ENCODE measurements around the gene CLGN.

CLGN gene

DNA sequence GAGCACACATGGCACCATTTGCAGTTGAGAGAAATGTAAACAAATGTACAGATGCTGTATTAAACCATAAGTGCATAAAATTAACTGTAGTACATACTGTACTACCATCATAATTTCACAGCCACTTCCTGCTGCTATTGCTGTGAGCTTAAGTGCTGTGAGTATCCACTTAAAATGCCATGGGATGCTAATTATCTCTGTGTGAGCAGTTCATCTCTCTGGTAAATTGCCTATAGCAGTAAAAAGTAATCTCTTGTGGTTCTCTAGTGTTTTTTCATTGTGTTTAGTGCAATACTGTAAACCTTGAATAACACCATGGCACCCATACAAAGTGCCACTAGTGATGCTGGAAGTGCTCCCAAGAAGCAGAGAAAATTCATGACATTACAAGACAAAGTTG, 63.9 kb downstream of the CLGN start:
- POLR2A ChIA-PET = no interaction called here
- Histone ChIP-seq H3K27me3 (replicated peaks in 2 of 5; ENCODE audit: control insufficient read depth in 4 of 5, insufficient read depth in 5 of 5, low read length in 4 of 5) (no peaks in the 10 kb centered on the region), H3K9me3 (ENCODE audit: control extremely low read depth in 1 of 5, control insufficient read depth in 4 of 5, insufficient read depth in 2 of 5, low read depth in 1 of 5, low read length in 4 of 5) (no peaks in the 10 kb centered on the region), H3K4me3 (ENCODE audit: control insufficient read depth in 1 of 7, extremely low read depth in 1 of 7, insufficient read depth in 4 of 7, low read depth in 2 of 7, low read length in 6 of 7) (no peak overlapping the region), H3K27ac (ENCODE audit: insufficient read depth in 1 of 2, low read depth in 1 of 2, low read length in 2 of 2, poor library complexity in 1 of 2, severe bottlenecking in 2 of 2) (no peak overlapping the region), H3K36me3 (ENCODE audit: control insufficient read depth in 4 of 4, insufficient read depth in 4 of 4, low read length in 3 of 4) (no peaks in the 10 kb centered on the region), H3K4me1 (ENCODE audit: control extremely low read depth in 1 of 4, control insufficient read depth in 4 of 4, insufficient read depth in 4 of 4, low read length in 3 of 4) (peaks cover 0 to 8% (median 4%) of the 10 kb centered on the region in 4 experiments)
- no peak for DNase-seq
- CTCF ChIA-PET = interaction anchor here (0.9 to 5.9 kb wide), 9 partner anchors 9 to 625 kb away, joined by 3 to 40 read pairs (median 5); partner anchors contain the start of genes CLGN and SCOC

DNA sequence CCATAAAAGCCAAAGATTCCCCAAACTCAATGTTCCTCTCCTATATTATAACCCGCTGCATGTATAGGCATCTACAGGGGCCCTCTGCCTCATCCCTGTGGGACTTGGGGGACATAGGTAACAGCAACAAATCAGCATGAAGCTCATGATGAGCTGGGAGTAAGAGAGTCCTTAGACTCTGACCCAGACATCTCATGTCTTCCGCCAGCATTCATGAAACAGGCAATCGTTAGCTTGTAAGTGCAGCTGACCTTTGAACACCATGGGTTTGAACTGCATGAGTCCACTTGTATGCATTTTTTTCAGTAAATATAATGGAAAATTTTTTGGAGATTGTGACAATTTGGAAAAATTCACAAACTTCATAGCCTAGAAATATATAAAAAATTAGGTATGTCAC, 64.4 kb downstream of the CLGN start:
- Histone ChIP-seq H3K27me3 (replicated peaks in 2 of 5; ENCODE audit: control insufficient read depth in 4 of 5, insufficient read depth in 5 of 5, low read length in 4 of 5) (no peaks in the 10 kb centered on the region), H3K9me3 (ENCODE audit: control extremely low read depth in 1 of 5, control insufficient read depth in 4 of 5, insufficient read depth in 2 of 5, low read depth in 1 of 5, low read length in 4 of 5) (no peaks in the 10 kb centered on the region), H3K4me1 (ENCODE audit: control extremely low read depth in 1 of 4, control insufficient read depth in 4 of 4, insufficient read depth in 4 of 4, low read length in 3 of 4) (peaks cover 0 to 13% (median 8%) of the 10 kb centered on the region in 4 experiments), H3K4me3 (ENCODE audit: control insufficient read depth in 1 of 7, extremely low read depth in 1 of 7, insufficient read depth in 4 of 7, low read depth in 2 of 7, low read length in 6 of 7) (no peak overlapping the region), H3K36me3 (ENCODE audit: control insufficient read depth in 4 of 4, insufficient read depth in 4 of 4, low read length in 3 of 4) (no peaks in the 10 kb centered on the region), H3K27ac (ENCODE audit: insufficient read depth in 1 of 2, low read depth in 1 of 2, low read length in 2 of 2, poor library complexity in 1 of 2, severe bottlenecking in 2 of 2) (no peak overlapping the region)
- ChIA-PET POLR2A (no interaction called here), CTCF (interaction anchor here (1.2 to 5.9 kb wide), 10 partner anchors 9 to 277 kb away, joined by 3 to 40 read pairs (median 5); partner anchors contain the start of genes CLGN and SCOC)
- no peak for DNase-seq
- 100% methylated on average over 2 of the region's 3 CpGs for WGBS (ENCODE audit: insufficient coverage)

DNA sequence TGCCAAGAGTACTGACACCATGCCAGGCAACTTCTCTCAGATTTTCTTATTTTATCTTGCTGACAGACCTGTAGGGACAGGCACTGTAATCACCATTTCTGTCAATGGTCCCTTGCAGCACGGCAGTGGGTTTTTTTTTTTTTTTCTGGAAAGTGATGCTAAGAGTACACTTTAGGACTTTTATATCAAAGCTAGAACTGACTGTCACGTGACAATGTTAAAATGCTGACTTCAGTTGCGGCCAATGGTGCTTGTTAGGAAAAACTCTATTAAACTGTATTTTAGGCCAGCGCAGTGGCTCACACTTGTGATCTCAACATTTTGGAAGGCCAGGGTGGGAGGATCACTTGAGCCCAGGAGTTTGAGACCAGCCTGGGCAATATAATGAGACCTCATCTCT, 66.3 kb downstream of the CLGN start:
- Histone ChIP-seq H3K27me3 (replicated peaks in 2 of 5; ENCODE audit: control insufficient read depth in 4 of 5, insufficient read depth in 5 of 5, low read length in 4 of 5) (no peaks in the 10 kb centered on the region), H3K36me3 (ENCODE audit: control insufficient read depth in 4 of 4, insufficient read depth in 4 of 4, low read length in 3 of 4) (no peaks in the 10 kb centered on the region), H3K4me3 (ENCODE audit: control insufficient read depth in 1 of 7, extremely low read depth in 1 of 7, insufficient read depth in 4 of 7, low read depth in 2 of 7, low read length in 6 of 7) (no peak overlapping the region), H3K27ac (ENCODE audit: insufficient read depth in 1 of 2, low read depth in 1 of 2, low read length in 2 of 2, poor library complexity in 1 of 2, severe bottlenecking in 2 of 2) (no peak overlapping the region), H3K4me1 (ENCODE audit: control extremely low read depth in 1 of 4, control insufficient read depth in 4 of 4, insufficient read depth in 4 of 4, low read length in 3 of 4) (peaks cover 7 to 22% (median 13%) of the 10 kb centered on the region in 4 experiments), H3K9me3 (ENCODE audit: control extremely low read depth in 1 of 5, control insufficient read depth in 4 of 5, insufficient read depth in 2 of 5, low read depth in 1 of 5, low read length in 4 of 5) (no peaks in the 10 kb centered on the region)
- ChIA-PET POLR2A (interaction anchor here (0.6 kb wide), 1 partner anchor 49 kb away, joined by 7 read pairs; no protein-coding TSS in a partner anchor), CTCF (interaction anchor here (0.7 to 5.9 kb wide), 20 partner anchors 8 to 709 kb away, joined by 3 to 40 read pairs (median 10); partner anchors contain the start of genes CLGN and SCOC)
- WGBS (ENCODE audit: insufficient coverage) = 97% methylated on average over 3 of the region's 4 CpGs
- no peak for DNase-seq

DNA sequence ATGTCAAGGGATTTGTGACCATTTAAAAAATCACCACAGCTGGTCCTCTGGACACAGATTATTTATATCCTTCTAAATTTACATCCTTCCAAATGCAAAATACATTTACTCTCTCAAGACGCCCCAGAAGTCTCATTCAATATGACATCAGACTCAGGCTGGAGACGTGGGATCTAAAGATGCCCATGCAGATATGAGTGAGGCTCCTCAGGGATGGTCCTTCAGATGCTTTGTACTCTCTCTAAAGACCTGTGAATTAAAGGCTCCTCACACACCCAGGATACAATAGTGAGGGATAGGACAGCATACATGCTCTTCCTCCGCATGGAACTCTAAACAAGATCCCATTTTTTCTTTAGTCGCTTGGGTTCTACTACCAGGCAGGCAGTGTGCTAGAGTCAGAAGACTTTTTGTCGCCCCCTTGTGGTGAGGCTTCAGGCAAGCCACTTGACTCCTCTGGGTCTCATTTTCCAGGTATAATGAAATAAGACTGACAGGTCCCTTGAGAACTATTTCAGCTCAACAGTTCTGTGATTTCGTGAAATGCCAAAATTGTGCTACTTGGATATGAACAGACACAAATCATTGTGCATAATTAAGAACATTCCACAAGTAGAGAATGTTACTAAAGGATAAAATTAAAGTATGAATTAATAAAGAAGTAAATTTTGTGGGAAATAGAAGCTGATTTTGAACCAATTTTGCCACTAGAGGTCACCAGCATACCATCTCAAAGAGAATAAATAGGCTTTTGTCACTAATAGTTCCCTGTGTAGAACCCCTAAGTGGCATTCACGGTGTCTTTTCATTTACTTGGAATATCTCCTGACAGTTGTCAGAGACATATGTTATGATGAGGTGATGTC, 67.7 kb downstream of the CLGN start:
- Histone ChIP-seq H3K4me3 (ENCODE audit: control insufficient read depth in 1 of 7, extremely low read depth in 1 of 7, insufficient read depth in 4 of 7, low read depth in 2 of 7, low read length in 6 of 7) (no peak overlapping the region), H3K27ac (ENCODE audit: insufficient read depth in 1 of 2, low read depth in 1 of 2, low read length in 2 of 2, poor library complexity in 1 of 2, severe bottlenecking in 2 of 2) (no peak overlapping the region), H3K9me3 (ENCODE audit: control extremely low read depth in 1 of 5, control insufficient read depth in 4 of 5, insufficient read depth in 2 of 5, low read depth in 1 of 5, low read length in 4 of 5) (no peaks in the 10 kb centered on the region), H3K36me3 (ENCODE audit: control insufficient read depth in 4 of 4, insufficient read depth in 4 of 4, low read length in 3 of 4) (no peaks in the 10 kb centered on the region), H3K4me1 (ENCODE audit: control extremely low read depth in 1 of 4, control insufficient read depth in 4 of 4, insufficient read depth in 4 of 4, low read length in 3 of 4) (peaks cover 7 to 22% (median 13%) of the 10 kb centered on the region in 4 experiments), H3K27me3 (replicated peaks in 2 of 5; ENCODE audit: control insufficient read depth in 4 of 5, insufficient read depth in 5 of 5, low read length in 4 of 5) (no peaks in the 10 kb centered on the region)
- ChIA-PET POLR2A (no interaction called here), CTCF (interaction anchor here (0.6 to 5.9 kb wide), 50 partner anchors 9 to 708 kb away, joined by 3 to 40 read pairs (median 4); partner anchors contain the start of genes CLGN and SCOC)
- DNase-seq = peak; percentile 86 to 90 (median 87)
- 49% methylated on average over 6 of the region's 7 CpGs for WGBS (ENCODE audit: insufficient coverage)

DNA sequence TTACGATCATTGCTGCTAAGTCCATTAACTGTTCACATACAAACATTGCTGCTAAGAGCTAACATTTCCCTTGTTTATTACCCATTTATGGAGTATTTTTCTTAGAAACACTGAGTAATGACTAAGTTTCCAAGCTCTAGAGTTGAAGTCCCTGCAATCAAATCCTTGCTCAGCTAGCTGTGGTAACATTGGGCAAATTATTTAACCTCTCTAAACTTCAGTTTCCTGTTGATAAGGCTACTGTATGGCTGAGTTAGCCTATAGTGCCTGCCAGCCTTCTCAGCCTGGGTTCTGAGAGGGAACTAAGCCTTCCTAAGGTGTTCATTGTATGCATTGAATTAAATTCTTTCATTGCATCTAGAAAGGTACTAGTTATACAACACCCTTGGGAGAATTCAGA, 69.2 kb downstream of the CLGN start:
- peak; percentile 72 to 92 (median 87) for DNase-seq
- Histone ChIP-seq H3K27me3 (replicated peaks in 2 of 5; ENCODE audit: control insufficient read depth in 4 of 5, insufficient read depth in 5 of 5, low read length in 4 of 5) (no peaks in the 10 kb centered on the region), H3K27ac (ENCODE audit: insufficient read depth in 1 of 2, low read depth in 1 of 2, low read length in 2 of 2, poor library complexity in 1 of 2, severe bottlenecking in 2 of 2) (no peak overlapping the region), H3K4me1 (ENCODE audit: control extremely low read depth in 1 of 4, control insufficient read depth in 4 of 4, insufficient read depth in 4 of 4, low read length in 3 of 4) (peaks cover 7 to 31% (median 17%) of the 10 kb centered on the region in 4 experiments), H3K36me3 (ENCODE audit: control insufficient read depth in 4 of 4, insufficient read depth in 4 of 4, low read length in 3 of 4) (no peaks in the 10 kb centered on the region), H3K4me3 (ENCODE audit: control insufficient read depth in 1 of 7, extremely low read depth in 1 of 7, insufficient read depth in 4 of 7, low read depth in 2 of 7, low read length in 6 of 7) (peak overlapping the region in 1 of 7 experiments; percentile 2), H3K9me3 (ENCODE audit: control extremely low read depth in 1 of 5, control insufficient read depth in 4 of 5, insufficient read depth in 2 of 5, low read depth in 1 of 5, low read length in 4 of 5) (no peaks in the 10 kb centered on the region)
- CTCF ChIA-PET = interaction anchor here (1.5 to 4.4 kb wide), 6 partner anchors 9 to 260 kb away, joined by 3 to 38 read pairs (median 22); partner anchors contain the start of gene SCOC
- POLR2A ChIA-PET = no interaction called here
- no CpG with 5 or more reads among the region's 1 CpG for whole genome bisulfite sequencing (ENCODE audit: insufficient coverage)

DNA sequence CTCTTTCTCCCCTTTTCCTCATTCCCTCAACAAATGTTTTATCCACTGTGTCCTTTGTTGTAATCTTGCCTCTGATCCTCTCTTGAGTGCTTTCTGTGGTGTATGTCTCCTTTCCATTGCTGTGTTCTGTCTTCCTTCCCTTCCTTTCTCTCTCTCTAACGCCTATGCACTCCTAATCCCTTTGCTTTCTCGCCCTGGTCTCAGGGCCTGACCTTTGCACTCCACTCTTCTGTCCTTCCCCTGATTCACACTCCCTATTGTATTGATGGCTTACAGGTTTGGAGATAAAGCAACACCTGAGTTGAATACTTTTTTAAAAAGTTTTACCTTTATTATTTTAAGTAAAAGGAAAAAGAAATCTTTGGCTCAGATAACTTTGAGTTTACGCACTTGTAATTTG, 69.6 kb downstream of the CLGN start:
- H3K4me1 ChIP-seq (ENCODE audit: control extremely low read depth in 1 of 4, control insufficient read depth in 4 of 4, insufficient read depth in 4 of 4, low read length in 3 of 4) = peaks cover 7 to 31% (median 17%) of the 10 kb centered on the region in 4 experiments
- peak overlapping the region in 2 of 7 experiments; percentile 2 to 13 for H3K4me3 ChIP-seq (ENCODE audit: control insufficient read depth in 1 of 7, extremely low read depth in 1 of 7, insufficient read depth in 4 of 7, low read depth in 2 of 7, low read length in 6 of 7)
- H3K27me3 ChIP-seq (replicated peaks in 2 of 5; ENCODE audit: control insufficient read depth in 4 of 5, insufficient read depth in 5 of 5, low read length in 4 of 5) = no peaks in the 10 kb centered on the region
- ChIA-PET CTCF (interaction anchor here (1.5 to 4.4 kb wide), 4 partner anchors 8 to 210 kb away, joined by 3 to 35 read pairs (median 21); partner anchors contain the start of gene SCOC), POLR2A (no interaction called here)
- WGBS (ENCODE audit: insufficient coverage) = 60% methylated on average over 1 of the region's 3 CpGs
- no peak for DNase-seq
- H3K27ac ChIP-seq (ENCODE audit: insufficient read depth in 1 of 2, low read depth in 1 of 2, low read length in 2 of 2, poor library complexity in 1 of 2, severe bottlenecking in 2 of 2) = no peak overlapping the region
- no peaks in the 10 kb centered on the region for H3K36me3 ChIP-seq (ENCODE audit: control insufficient read depth in 4 of 4, insufficient read depth in 4 of 4, low read length in 3 of 4)
- H3K9me3 ChIP-seq (ENCODE audit: control extremely low read depth in 1 of 5, control insufficient read depth in 4 of 5, insufficient read depth in 2 of 5, low read depth in 1 of 5, low read length in 4 of 5) = no peaks in the 10 kb centered on the region

DNA sequence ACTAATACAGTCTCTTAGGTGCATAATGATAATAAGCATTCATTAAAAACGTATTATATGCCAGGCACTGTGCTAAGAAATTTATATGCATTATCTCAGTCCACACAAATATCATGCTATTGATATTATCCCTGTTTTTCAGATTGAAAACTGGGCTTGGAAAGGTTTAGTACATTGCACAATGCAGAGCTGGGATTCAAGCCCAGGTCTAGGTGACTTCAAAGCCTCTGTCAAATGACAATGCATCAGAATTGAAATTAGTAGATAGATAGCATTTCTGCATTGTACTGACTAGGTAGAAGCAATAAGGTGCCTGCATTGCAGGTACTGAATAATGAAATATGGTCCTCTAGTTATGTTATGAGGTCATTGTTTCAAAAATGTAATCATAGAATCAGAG, 72.2 kb downstream of the CLGN start:
- H3K4me3 ChIP-seq (ENCODE audit: control insufficient read depth in 1 of 7, extremely low read depth in 1 of 7, insufficient read depth in 4 of 7, low read depth in 2 of 7, low read length in 6 of 7) = no peak overlapping the region
- WGBS (ENCODE audit: insufficient coverage) = no CpG with 5 or more reads among the region's 1 CpG
- H3K27ac ChIP-seq (ENCODE audit: insufficient read depth in 1 of 2, low read depth in 1 of 2, low read length in 2 of 2, poor library complexity in 1 of 2, severe bottlenecking in 2 of 2) = no peak overlapping the region
- CTCF ChIA-PET = no interaction called here
- POLR2A ChIA-PET = no interaction called here
- no peaks in the 10 kb centered on the region for H3K9me3 ChIP-seq (ENCODE audit: control extremely low read depth in 1 of 5, control insufficient read depth in 4 of 5, insufficient read depth in 2 of 5, low read depth in 1 of 5, low read length in 4 of 5)
- H3K27me3 ChIP-seq (replicated peaks in 2 of 5; ENCODE audit: control insufficient read depth in 4 of 5, insufficient read depth in 5 of 5, low read length in 4 of 5) = no peaks in the 10 kb centered on the region
- peaks cover 7 to 31% (median 17%) of the 10 kb centered on the region in 4 experiments for H3K4me1 ChIP-seq (ENCODE audit: control extremely low read depth in 1 of 4, control insufficient read depth in 4 of 4, insufficient read depth in 4 of 4, low read length in 3 of 4)
- H3K36me3 ChIP-seq (ENCODE audit: control insufficient read depth in 4 of 4, insufficient read depth in 4 of 4, low read length in 3 of 4) = no peaks in the 10 kb centered on the region
- no peak for DNase-seq
